ENCODE results near the gene LIF. TPM values are rescaled to one million over a fixed set of nuclear protein-coding genes. Genes with fewer than 3 reads are reported as not detected.

Gene LIF
- total RNA-seq, 4 donors from 2014 or later = 4.2 to 15.3 (median 8.5) TPM

DNA sequence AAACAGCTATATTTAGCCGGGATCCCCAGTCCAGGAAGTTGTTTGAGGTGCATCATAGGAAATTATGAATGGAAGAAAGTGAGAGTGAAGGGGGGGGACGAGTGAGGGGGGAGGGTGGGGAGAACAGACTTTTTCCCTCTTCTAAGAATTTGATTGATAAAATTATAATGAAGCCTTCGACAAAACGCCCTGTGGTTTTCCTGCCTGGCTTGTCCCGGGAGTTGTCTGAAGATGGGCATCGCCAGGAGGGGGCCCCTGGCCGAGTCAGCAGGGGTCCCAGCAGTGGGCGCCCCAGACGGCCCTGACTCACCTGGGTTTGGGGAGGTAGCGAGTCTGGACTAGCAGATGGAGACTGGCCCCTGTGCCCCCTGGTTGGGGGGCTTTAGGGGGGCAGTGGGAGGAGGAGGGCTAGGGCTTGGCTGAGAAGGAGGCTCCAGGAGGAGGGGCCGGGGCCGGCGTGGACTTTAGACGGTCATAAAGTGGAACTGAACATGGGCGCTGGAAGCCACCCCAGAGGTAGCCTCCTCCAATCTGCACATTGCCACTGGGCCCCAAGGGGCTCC lies 336 bp upstream of the LIF start:
- 27% methylated on average over 15 of the region's 15 CpGs for WGBS
- TF ChIP-seq POLR2AphosphoS5 (IDR thresholded peaks at IDR 0.05) (no peak), CTCF (IDR thresholded peaks at IDR 0.05) (no peak), EP300 (IDR thresholded peaks at IDR 0.05) (no peak), POLR2A (IDR thresholded peaks at IDR 0.05) (no peak)
- H3K27ac ChIP-seq = no peak overlapping the region
- peak overlapping the region; percentile 61 for H3K4me3 ChIP-seq
- H3K36me3 ChIP-seq = no peaks in the 10 kb centered on the region
- H3K9me3 ChIP-seq = no peaks in the 10 kb centered on the region
- peaks cover 47% of the 10 kb centered on the region for H3K4me1 ChIP-seq
- no peak for DNase-seq (ENCODE audit: low spot score in 2 of 2)
- peaks cover 14% of the 10 kb centered on the region for H3K27me3 ChIP-seq

GRCh38 chr22:30245181-30245984 lies 1.2 kb downstream of the LIF start:
- H3K36me3 ChIP-seq = no peaks in the 10 kb centered on the region
- peaks cover 40% of the 10 kb centered on the region for H3K4me1 ChIP-seq
- H3K4me3 ChIP-seq = peak overlapping the region; percentile 61
- 61% methylated on average over 15 of the region's 15 CpGs for WGBS
- peaks cover 14% of the 10 kb centered on the region for H3K27me3 ChIP-seq
- H3K27ac ChIP-seq = no peak overlapping the region
- no peak for DNase-seq (ENCODE audit: low spot score in 2 of 2)
- H3K9me3 ChIP-seq = no peaks in the 10 kb centered on the region
- no peak for TF ChIP-seq EP300 (IDR thresholded peaks at IDR 0.05)
- no peak for TF ChIP-seq CTCF (IDR thresholded peaks at IDR 0.05)
- TF ChIP-seq POLR2A (IDR thresholded peaks at IDR 0.05) = no peak
- TF ChIP-seq POLR2AphosphoS5 (IDR thresholded peaks at IDR 0.05) = no peak

- no peak for TF ChIP-seq EP300 (IDR thresholded peaks at IDR 0.05)
- no peak for TF ChIP-seq POLR2AphosphoS5 (IDR thresholded peaks at IDR 0.05)
- no peak for TF ChIP-seq POLR2A (IDR thresholded peaks at IDR 0.05)
- TF ChIP-seq CTCF (IDR thresholded peaks at IDR 0.05) = no peak
Measured at GRCh38 chr22:30244641-30245040, 1.9 kb downstream of the LIF start.

GRCh38 chr22:30244066-30244465 lies 2.5 kb downstream of the LIF start:
- 88% methylated on average over 10 of the region's 10 CpGs for WGBS
- no peaks in the 10 kb centered on the region for H3K9me3 ChIP-seq
- no peak for DNase-seq (ENCODE audit: low spot score in 2 of 2)
- no peaks in the 10 kb centered on the region for H3K36me3 ChIP-seq
- H3K4me1 ChIP-seq = peaks cover 38% of the 10 kb centered on the region
- H3K27ac ChIP-seq = no peak overlapping the region
- no peak for TF ChIP-seq EP300 (IDR thresholded peaks at IDR 0.05)
- H3K4me3 ChIP-seq = no peak overlapping the region
- H3K27me3 ChIP-seq = peaks cover 13% of the 10 kb centered on the region

More at GRCh38 chr22:30244641-30245040, 1.9 kb downstream of the LIF start:
- DNase-seq (ENCODE audit: low spot score in 2 of 2) = no peak
- Histone ChIP-seq H3K4me1 (peaks cover 38% of the 10 kb centered on the region), H3K4me3 (no peak overlapping the region), H3K27ac (no peak overlapping the region), H3K27me3 (peaks cover 14% of the 10 kb centered on the region), H3K9me3 (no peaks in the 10 kb centered on the region), H3K36me3 (no peaks in the 10 kb centered on the region)
- WGBS = 94% methylated on average over 5 of the region's 5 CpGs

GRCh38 chr22:30243661-30244060 lies 2.9 kb downstream of the LIF start:
- DNase-seq (ENCODE audit: low spot score in 2 of 2) = no peak
- WGBS = 88% methylated on average over 18 of the region's 22 CpGs
- TF ChIP-seq CTCF (IDR thresholded peaks at IDR 0.05) (no peak), POLR2A (IDR thresholded peaks at IDR 0.05) (no peak), POLR2AphosphoS5 (IDR thresholded peaks at IDR 0.05) (no peak), EP300 (IDR thresholded peaks at IDR 0.05) (no peak)
- Histone ChIP-seq H3K36me3 (no peaks in the 10 kb centered on the region), H3K27ac (no peak overlapping the region), H3K4me1 (peaks cover 36% of the 10 kb centered on the region), H3K4me3 (no peak overlapping the region), H3K9me3 (no peaks in the 10 kb centered on the region), H3K27me3 (peaks cover 10% of the 10 kb centered on the region)
